GM12801 (cell line): ENCODE results near the gene CTSA.

ENCODE experiments used
- TF ChIP-seq, protein P1 (sequence below): IDR thresholded peaks from one replicate; pipeline ENCODE4 v1.5.1; 2011; ENCODE audit warnings: control low read depth; ENCODE audit not compliant: insufficient read length; ENCODE audit errors: extremely low read depth

The CTSA gene

DNA sequence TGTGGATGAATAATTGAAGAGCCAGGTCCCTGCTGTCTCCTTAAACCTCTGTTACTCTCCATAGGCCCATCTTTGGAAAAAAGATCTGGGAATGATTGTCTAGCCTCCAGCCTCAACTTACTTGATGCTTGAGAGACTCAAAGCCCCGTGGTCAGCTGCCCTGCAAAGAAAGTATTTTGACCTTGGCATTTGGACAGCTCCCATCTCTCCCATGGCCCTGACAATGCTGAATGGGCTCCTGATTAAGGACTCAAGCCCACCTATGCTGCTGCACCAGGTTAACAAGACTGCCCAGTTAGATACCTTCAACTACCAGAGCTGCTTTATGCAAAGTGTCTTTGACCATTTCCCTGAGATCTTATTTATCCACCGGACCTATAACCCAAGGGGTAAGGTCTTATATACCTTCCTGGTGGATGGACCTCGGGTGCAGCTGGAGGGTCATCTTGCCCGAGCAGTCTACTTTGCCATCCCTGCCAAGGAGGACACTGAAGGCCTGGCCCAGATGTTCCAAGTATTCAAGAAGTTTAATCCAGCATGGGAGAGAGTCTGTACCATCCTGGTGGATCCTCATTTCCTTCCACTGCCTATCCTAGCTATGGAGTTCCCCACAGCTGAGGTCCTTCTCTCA lies 8.6 kb upstream of the CTSA start:
- TF ChIP-seq, protein P1, sequence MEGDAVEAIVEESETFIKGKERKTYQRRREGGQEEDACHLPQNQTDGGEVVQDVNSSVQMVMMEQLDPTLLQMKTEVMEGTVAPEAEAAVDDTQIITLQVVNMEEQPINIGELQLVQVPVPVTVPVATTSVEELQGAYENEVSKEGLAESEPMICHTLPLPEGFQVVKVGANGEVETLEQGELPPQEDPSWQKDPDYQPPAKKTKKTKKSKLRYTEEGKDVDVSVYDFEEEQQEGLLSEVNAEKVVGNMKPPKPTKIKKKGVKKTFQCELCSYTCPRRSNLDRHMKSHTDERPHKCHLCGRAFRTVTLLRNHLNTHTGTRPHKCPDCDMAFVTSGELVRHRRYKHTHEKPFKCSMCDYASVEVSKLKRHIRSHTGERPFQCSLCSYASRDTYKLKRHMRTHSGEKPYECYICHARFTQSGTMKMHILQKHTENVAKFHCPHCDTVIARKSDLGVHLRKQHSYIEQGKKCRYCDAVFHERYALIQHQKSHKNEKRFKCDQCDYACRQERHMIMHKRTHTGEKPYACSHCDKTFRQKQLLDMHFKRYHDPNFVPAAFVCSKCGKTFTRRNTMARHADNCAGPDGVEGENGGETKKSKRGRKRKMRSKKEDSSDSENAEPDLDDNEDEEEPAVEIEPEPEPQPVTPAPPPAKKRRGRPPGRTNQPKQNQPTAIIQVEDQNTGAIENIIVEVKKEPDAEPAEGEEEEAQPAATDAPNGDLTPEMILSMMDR = no peak

DNA sequence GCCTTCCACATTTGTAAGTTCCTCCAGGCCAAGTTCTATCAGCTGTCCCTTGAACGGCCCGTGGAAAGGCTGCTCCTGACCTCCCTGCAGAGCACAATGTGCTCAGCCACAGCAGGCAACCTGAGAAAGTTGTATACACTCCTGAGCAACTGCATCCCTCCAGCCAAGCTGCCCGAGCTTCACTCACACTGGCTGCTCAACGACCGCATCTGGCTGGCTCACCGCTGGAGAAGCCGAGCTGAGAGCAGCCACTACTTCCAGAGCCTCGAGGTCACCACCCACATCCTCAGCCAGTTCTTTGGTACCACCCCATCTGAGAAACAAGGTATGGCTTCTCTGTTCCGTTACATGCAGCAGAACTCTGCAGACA lies 8.1 kb upstream of the CTSA start:
- TF ChIP-seq, protein P1 = no peak

DNA sequence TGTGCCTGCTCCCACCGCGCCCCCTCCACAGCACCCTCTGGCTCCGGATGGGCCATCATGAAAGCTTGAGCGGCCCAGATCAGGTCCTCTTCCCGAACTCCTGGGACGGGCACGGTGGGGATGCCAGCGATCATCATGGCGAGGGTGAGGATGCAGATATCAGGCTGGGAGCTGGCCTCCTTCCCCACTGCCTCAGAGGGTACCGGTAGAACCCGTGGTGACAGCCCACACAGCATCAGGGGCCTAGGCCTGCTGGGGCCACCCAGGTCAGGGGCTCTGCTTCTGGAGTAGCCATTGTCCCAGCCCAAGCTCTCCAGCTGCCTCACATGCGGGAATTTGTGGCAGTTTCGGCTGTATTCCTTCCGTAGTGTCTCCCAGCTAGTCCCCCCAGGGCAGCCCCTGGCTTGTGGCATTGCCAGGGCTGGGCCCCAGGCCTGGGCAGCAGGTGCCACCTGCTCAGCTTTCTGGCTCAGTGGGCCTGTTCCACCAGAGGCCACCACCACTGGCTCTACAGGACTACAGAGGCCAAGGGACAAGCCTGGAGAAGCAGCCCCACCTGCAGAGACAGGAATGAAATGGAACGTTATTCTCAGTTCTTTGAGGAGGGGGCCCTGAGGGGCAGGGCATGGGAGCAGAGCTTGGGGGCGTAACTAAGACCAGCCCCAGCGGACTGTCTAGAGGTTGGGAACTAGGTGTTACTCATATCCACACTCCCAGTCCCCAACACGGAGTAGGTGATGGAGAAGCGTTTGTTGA lies 4.4 kb upstream of the CTSA start:
- TF ChIP-seq, protein P1 = no peak

DNA sequence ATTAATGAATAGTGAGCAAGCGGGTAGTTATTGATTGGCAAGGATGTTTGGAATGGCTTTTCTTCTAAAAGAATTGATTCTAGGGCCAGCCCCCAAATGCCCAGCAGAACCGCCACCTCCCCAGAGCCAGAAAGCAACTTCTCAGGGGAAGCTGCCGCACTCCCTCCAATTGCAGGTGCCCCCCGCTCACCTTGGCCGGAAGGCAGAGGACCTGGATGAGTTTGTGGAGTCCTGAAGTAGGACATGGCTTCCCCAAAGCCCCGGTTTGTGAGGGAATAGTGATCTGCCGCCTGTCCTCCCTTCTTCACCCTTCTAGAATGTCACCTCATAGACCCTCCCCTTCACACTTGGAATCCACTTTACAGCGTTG lies 3.8 kb upstream of the CTSA start, which contains the start of gene SPATA25:
Gene SPATA25 (minus strand): TSS at position 277 of the 370 bp plus-strand sequence. CDS start 32 bp downstream, at position 245.
- TF ChIP-seq, protein P1 = no peak

DNA sequence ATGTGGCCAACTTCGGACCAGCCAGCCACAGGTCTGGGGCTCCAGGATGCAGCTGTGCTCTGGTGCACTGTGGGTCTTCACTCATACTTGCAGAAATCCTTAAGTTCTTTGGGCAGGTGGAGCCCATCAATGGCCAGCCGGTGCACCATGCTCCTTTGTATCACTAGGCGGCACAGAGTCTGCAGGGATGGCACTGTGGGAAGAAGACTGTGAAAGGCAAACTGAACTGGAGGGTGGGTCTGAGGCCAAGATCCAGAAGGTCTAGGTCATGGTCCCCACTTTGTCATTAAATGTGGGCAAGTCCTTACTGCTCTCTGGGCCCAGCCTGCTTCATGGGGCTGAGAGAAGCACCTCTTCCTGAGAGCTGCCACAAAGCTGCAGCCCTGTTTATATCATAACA lies 2.5 kb upstream of the CTSA start:
- TF ChIP-seq, protein P1 = no peak

DNA sequence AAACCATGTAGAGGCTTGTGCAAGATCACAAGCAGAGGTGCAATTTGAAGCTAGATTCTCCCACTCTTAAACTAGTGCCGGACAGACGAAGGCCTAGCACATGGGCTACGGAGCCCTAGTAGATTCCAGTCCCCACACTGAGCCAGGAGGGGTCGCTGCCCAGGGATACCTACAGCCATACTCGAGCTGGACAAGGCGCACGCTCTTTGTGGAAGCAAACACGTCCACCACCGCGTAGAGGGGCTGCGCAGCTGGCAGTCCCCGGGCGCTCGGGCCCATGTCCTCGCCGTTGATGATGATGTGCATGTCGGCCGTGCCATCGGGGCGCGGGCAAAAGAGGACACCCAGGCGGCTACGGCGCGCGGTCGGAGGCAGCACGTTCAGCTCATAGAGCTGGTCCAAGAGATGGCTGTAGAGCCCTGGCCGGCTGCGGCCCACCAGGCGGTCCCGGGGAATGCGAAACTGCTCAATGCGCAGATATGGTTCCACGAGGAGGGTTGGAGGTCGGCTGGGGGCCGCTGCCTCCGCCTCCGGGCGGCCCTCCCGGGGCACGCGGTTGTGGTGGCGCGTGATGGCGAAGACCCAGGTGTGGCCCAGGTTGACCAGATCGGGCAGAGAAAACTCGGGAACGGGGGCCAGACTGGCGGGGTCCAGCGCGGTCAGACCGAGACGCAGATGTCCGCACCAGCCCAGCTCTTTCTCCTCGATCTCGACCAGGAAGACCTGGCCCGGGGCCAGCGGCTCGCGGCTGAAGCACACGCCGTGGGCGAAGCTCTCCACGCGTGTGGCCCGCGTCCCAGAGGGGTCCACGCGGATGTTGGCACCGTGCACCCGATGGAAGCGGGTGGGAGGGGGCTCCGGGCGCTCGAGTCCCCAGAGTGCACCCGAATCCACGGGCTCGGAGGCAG lies 804 bp upstream of the CTSA start:
- TF ChIP-seq, protein P1 = no peak
